ENCODE data around the gene HDAC4. TPM values are rescaled to one million over a fixed set of nuclear protein-coding genes. Genes with fewer than 3 reads are reported as not detected.

HDAC4 gene
- polyA plus RNA-seq, 2 of the 4 experiments (the other 2 are of a cell fraction) = 8.6 to 10.4 TPM

- POLR2A ChIA-PET = no interaction called here
- no peak for DNase-seq (ENCODE audit: low read depth in 1 of 2, low spot score in 1 of 2)
- CTCF ChIA-PET = interaction anchor here (0.7 to 1.5 kb wide), 4 partner anchors 10 to 36 kb away, joined by 3 read pairs; no protein-coding TSS in a partner anchor
- no peaks in the 10 kb centered on the region for H3K9me3 ChIP-seq
- 93% methylated on average over 14 of the region's 14 CpGs for WGBS (ENCODE audit: missing lambda C conversion rate)
- TF ChIP-seq RCOR1 (IDR thresholded peaks at IDR 0.05; ENCODE audit: low read depth, low read length) = no peak
- no peak for TF ChIP-seq RFX5 (IDR thresholded peaks at IDR 0.05)
- no peak for TF ChIP-seq RNF2 (IDR thresholded peaks at IDR 0.05; ENCODE audit: borderline replicate concordance, low read depth)
- TF ChIP-seq KDM1A (IDR thresholded peaks at IDR 0.05; ENCODE audit: low read depth) = no peak
- TF ChIP-seq EP300 (IDR thresholded peaks at IDR 0.05) = no peak
- TF ChIP-seq BHLHE40 (IDR thresholded peaks at IDR 0.05; ENCODE audit: low read depth, low read length) = no peak
- TF ChIP-seq JUNB (IDR thresholded peaks at IDR 0.05) = no peak
- no peak for TF ChIP-seq PBX3 (IDR thresholded peaks at IDR 0.05)
- FAIRE-seq = no peak
- peak overlapping the region in 1 of 2 experiments; percentile 39; a peak in 1 of 6 replicates for H3K27ac ChIP-seq
- no peak overlapping the region for H3K4me3 ChIP-seq
- H3K4me1 ChIP-seq = peaks cover 26% of the 10 kb centered on the region
- ATAC-seq = no peak
- H3K4me2 ChIP-seq = no peak overlapping the region
Measured at GRCh38 chr2:239294571-239295054, 106.2 kb downstream of the HDAC4 start.

- TF ChIP-seq NPAS2 (CRISPR knock-in tag; IDR thresholded peaks at IDR 0.05; ENCODE audit: borderline replicate concordance) (no peak), EP300 (IDR thresholded peaks at IDR 0.05) (no peak), HES2 (IDR thresholded peaks at IDR 0.05) (no peak), RAD21 (conservative IDR thresholded peaks at IDR 0.05 in 1 of 2, IDR thresholded peaks at IDR 0.05 in 1 of 2) (no peak), CHD2 (IDR thresholded peaks at IDR 0.05; ENCODE audit: low read length, partially characterized antibody) (no peak), POLR2A (IDR thresholded peaks at IDR 0.05; ENCODE audit: low read length) (no peak), BHLHE40 (IDR thresholded peaks at IDR 0.05; ENCODE audit: low read depth, low read length) (no peak), HOXA7 (CRISPR knock-in tag; IDR thresholded peaks at IDR 0.05) (no peak), EHMT2 (IDR thresholded peaks at IDR 0.05; ENCODE audit: low read depth) (no peak), RFX5 (IDR thresholded peaks at IDR 0.05) (no peak), MAZ (IDR thresholded peaks at IDR 0.05; ENCODE audit: borderline replicate concordance, low read depth, low read length) (no peak), HEYL (CRISPR knock-in tag; IDR thresholded peaks at IDR 0.05) (no peak), HMGXB4 (CRISPR knock-in tag; IDR thresholded peaks at IDR 0.05; ENCODE audit: borderline replicate concordance) (no peak), E2F6 (IDR thresholded peaks at IDR 0.05; ENCODE audit: borderline replicate concordance, low read depth) (no peak), CBX8 (IDR thresholded peaks at IDR 0.05) (no peak)
- no peak for DNase-seq (ENCODE audit: low read depth in 1 of 2, low spot score in 1 of 2)
- FAIRE-seq = no peak
- WGBS (ENCODE audit: missing lambda C conversion rate) = 95% methylated on average over 15 of the region's 15 CpGs
- H3K27ac ChIP-seq = peak overlapping the region in 1 of 2 experiments; percentile 39; a peak in 1 of 6 replicates
- POLR2A ChIA-PET = no interaction called here
- no peak overlapping the region for H3K4me2 ChIP-seq
- no peak overlapping the region for H3K4me3 ChIP-seq
- no peaks in the 10 kb centered on the region for H3K9me3 ChIP-seq
- CTCF ChIA-PET = interaction anchor here (0.5 to 1.7 kb wide), 5 partner anchors 9 to 35 kb away, joined by 3 to 4 read pairs (median 3); no protein-coding TSS in a partner anchor
- peaks cover 20% of the 10 kb centered on the region for H3K4me1 ChIP-seq
- no peak for ATAC-seq
Measured at GRCh38 chr2:239293775-239294430, 106.9 kb downstream of the HDAC4 start.

All from A549 (cell line).